RWPE1 (cell line): Measurements from ENCODE around the gene SGSM1.
A peak's percentile ranks its signal among the peaks of the same experiment; 100 is the strongest.

Experiments used
- CTCF ChIA-PET: fragments of 350-600 bp; sonication (Branson Sonifier 250); formaldehyde crosslinking; extraction: SDS; loops from one replicate; lab custom pipeline; 2021; lab: Yijun Ruan, JAX
- POLR2A ChIA-PET: fragments of 400-600 bp; formaldehyde crosslinking; extraction: SDS; loops from one replicate; lab custom pipeline; 2020; ENCODE audit warnings: antibody characterized with exemption; ENCODE audit not compliant: low non-redundant PET; lab: Yijun Ruan, JAX
- DNase-seq: peaks from one replicate; pipeline ENCODE4 v3.0.0; 2012; ENCODE audit warnings: low spot score
- H3K27ac ChIP-seq: fragments of 450-650 bp; 2 replicates; pipeline ENCODE4 v1.5.1; 2017
- CTCF ChIP-seq: fragments of 450-650 bp; conservative IDR thresholded peaks from 2 replicates; pipeline ENCODE4 v1.5.1; 2017; ENCODE audit warnings: low read depth, mild to moderate bottlenecking

SGSM1 gene

DNA sequence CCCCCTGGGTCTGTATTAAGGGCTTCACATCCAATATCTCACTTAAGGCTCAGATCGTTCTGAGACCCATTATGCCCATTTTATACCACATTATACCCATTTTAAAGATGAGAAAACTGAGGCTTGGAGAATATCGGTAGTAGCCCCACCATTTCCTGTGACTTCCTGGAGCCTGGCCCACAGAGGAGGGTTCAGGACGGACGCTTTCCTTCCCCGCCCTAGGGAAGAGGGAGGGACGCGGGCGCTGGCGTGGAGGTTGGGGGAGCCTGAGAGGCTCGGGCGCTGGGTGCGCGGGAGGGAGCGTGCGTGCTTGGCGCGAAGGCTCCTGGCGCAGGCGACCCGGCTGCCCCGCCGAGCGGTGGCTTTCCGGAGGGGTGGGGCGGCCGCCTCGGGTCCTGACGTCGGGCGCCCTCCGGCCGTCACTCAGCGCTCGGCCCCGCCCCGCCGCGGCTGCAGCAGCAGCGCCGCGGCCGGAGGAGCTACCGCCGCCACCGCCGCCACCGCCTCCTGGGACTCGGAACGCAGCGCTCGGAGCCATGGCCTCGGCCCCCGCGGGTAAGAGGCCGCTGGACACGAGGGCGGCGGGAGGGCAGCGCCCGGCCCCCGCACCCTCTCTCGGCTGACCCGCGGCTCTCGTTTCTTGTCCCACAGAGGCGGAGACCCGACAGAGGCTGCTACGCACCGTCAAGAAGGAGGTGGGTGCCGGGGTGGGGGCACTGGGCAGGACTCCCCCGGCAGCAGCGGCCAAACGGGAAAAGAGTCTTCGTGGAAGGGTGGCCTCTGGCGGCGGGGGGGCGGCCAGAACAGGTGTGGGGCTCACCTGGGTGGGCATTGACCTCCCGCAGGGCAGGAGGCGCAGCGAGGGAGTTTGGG is at the start of gene SGSM1:
TSS of gene SGSM1 (plus strand) at position 422 of the 873 bp plus-strand sequence. CDS start at position 537, 115 bp downstream.
- CTCF ChIA-PET = no interaction called here
- POLR2A ChIA-PET = no interaction called here
- peak; percentile 67 for DNase-seq
- H3K27ac ChIP-seq = no peak within 1 kb of the TSS
- no peak for TF ChIP-seq CTCF

- peak; percentile 86 for TF ChIP-seq CTCF
- no peak overlapping the region for H3K27ac ChIP-seq
- CTCF ChIA-PET = no interaction called here
- DNase-seq = peak; percentile 18
- POLR2A ChIA-PET = no interaction called here
Observed at GRCh38 chr22:24758164-24758799, 47.7 kb upstream of the SGSM1 start.

DNA sequence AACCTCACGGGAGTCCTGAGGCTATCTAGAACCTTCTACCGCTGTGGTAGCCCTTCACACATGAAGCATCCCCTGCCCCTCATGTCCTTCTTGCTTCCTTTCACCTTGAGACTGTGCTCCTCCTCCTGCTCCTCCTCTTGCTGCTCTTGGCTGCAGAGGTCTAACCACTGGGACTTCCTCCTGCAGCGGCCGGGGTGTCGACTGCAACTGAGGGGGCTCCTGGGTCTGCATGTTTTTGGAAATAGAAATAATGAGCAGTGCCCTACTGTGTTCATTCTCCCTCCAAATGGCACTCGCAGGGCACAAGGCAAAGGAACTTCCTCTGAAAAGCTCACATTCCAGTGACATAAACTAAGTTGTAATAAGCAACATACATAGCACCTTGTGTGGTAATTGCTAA is 46.2 kb upstream of the SGSM1 start:
- POLR2A ChIA-PET = no interaction called here
- DNase-seq = no peak
- CTCF ChIA-PET = interaction anchor here (0.7 kb wide), 1 partner anchor 252 kb away, joined by 3 read pairs; no protein-coding TSS in a partner anchor
- no peak overlapping the region for H3K27ac ChIP-seq
- no peak for TF ChIP-seq CTCF

- H3K27ac ChIP-seq = no peak overlapping the region
- no peak for DNase-seq
- ChIA-PET CTCF (interaction anchor here (0.6 to 0.7 kb wide), 2 partner anchors 69 to 168 kb away, joined by 3 to 4 read pairs; partner anchors contain the start of gene LRRC75B), POLR2A (no interaction called here)
- no peak for TF ChIP-seq CTCF
Observed at GRCh38 chr22:24760708-24761306, 45.2 kb upstream of the SGSM1 start.

DNA sequence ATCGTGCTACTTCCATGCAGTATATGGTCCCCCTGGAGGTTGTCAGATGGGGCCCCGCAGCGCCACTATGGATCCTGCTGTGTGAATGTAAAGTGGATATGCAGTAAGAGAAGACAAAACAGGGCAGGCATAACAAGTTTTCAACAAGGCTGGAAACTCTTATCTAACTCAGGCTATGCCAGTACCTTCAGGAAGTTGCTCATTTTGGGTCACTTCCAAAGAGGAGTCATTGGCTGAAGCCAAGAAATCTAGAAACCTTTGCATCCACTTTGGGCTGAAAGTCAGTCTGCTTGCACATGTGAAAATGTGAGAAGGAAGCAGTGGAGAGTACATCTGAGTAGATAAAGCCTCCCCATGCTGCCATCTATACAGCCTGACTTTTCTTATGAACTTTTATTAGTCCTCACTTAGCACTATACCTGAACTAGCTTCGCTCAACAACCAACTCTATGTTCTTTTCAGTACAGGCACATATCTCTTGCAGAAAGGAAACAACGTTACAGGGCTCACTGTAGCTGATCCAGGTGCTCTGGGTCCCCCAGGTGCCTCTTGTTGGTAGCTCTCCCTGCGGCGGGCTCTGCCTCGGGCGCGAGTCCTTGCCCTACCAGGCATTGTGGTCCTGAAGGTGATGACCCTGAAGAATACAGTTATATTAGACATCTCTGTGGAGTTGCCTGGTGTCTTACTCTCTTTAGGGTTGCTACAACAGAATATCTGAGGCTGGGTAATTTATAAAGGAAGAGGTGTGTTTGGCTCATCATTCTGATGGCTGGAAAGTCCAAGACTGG is 43.9 kb upstream of the SGSM1 start:
- no peak overlapping the region for H3K27ac ChIP-seq
- POLR2A ChIA-PET = no interaction called here
- CTCF ChIA-PET = no interaction called here
- no peak for TF ChIP-seq CTCF
- no peak for DNase-seq
